Coronary artery (tissue), 2 donors: Measurements from ENCODE around the gene TCAF1.

ENCODE experiments used
- DNase-seq: peaks from one replicate; pipeline ENCODE4 v3.0.0-alpha.2; 2017; ENCODE audit warnings: low spot score
- H3K27ac ChIP-seq, 2 donors: fragments of 200-600 bp; sonication (generic); one replicate each; pipeline ENCODE4 v1.5.1; 2016 to 2019
- H3K4me3 ChIP-seq: fragments of 200-600 bp; sonication (generic); 2 replicates; pipeline ENCODE4 v1.5.1; 2016; ENCODE audit warnings: mild to moderate bottlenecking, moderate library complexity
- TF ChIP-seq, protein P1 (sequence below): fragments of 200-600 bp; sonication (generic); IDR thresholded peaks from one replicate; pipeline ENCODE4 v1.5.1; 2019; ENCODE audit warnings: antibody characterized with exemption

Gene TCAF1, protein sequence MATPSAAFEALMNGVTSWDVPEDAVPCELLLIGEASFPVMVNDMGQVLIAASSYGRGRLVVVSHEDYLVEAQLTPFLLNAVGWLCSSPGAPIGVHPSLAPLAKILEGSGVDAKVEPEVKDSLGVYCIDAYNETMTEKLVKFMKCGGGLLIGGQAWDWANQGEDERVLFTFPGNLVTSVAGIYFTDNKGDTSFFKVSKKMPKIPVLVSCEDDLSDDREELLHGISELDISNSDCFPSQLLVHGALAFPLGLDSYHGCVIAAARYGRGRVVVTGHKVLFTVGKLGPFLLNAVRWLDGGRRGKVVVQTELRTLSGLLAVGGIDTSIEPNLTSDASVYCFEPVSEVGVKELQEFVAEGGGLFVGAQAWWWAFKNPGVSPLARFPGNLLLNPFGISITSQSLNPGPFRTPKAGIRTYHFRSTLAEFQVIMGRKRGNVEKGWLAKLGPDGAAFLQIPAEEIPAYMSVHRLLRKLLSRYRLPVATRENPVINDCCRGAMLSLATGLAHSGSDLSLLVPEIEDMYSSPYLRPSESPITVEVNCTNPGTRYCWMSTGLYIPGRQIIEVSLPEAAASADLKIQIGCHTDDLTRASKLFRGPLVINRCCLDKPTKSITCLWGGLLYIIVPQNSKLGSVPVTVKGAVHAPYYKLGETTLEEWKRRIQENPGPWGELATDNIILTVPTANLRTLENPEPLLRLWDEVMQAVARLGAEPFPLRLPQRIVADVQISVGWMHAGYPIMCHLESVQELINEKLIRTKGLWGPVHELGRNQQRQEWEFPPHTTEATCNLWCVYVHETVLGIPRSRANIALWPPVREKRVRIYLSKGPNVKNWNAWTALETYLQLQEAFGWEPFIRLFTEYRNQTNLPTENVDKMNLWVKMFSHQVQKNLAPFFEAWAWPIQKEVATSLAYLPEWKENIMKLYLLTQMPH

DNA sequence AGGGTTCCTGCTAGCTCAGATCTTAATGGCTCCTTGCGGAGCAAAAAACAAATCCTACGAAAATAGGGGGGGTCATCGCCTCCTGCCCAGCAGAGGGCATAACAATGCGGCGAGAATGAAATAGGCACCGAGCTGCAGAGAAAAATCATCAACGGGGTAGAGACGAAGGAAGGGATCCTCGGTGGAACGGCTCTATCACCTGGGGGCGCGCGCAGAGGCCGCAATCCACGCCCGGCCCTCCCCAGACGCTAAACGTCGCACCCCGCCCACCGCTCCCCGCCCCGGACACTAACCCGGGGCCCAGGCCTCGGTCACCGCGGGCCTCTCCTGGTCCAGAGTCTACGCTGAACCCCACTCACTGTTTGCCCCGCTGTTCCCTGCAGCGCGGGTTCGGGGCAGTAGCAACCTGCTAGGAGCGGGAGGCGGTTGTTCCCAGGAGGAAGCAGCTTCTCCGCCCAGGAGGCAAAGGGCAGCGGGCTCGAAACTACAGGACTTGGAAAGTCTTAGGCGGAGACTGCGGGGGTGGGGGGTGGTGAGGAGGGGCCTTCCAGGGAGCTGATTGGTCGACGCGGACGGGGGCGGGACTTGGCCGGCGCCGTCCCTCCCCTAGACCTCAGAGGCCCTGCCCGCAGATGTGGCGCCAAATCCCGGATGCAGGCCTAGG is at the start of gene TCAF1:
Gene TCAF1, minus strand, starts transcription at position 509 of the 664 bp plus-strand sequence. CDS start 25,568 bp downstream, outside the sequence.
- peak within 1 kb of the TSS; percentile 96 for H3K4me3 ChIP-seq
- TF ChIP-seq, protein P1, sequence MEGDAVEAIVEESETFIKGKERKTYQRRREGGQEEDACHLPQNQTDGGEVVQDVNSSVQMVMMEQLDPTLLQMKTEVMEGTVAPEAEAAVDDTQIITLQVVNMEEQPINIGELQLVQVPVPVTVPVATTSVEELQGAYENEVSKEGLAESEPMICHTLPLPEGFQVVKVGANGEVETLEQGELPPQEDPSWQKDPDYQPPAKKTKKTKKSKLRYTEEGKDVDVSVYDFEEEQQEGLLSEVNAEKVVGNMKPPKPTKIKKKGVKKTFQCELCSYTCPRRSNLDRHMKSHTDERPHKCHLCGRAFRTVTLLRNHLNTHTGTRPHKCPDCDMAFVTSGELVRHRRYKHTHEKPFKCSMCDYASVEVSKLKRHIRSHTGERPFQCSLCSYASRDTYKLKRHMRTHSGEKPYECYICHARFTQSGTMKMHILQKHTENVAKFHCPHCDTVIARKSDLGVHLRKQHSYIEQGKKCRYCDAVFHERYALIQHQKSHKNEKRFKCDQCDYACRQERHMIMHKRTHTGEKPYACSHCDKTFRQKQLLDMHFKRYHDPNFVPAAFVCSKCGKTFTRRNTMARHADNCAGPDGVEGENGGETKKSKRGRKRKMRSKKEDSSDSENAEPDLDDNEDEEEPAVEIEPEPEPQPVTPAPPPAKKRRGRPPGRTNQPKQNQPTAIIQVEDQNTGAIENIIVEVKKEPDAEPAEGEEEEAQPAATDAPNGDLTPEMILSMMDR = no peak
- DNase-seq = peak; percentile 96
- peak within 1 kb of the TSS; percentile 93 to 97 for H3K27ac ChIP-seq

DNA sequence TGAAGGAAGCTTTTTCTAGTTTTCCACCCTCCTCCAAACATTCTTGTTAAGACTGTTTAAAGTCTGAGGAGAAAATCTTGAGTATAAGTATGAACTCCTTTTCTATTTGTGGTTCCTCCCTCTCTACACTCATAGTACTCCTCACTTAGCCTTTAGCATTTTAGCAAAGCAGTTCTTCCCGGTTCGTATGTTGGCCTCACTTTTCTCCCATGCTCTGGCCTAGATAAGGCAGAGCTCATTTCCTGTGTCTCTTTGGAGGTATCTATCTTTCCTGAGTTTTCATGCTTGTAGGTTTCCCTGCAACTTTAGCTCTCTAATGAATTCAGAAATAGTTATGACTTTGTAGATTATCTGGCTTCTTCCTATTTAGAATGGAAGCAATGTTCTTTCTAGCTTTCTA is 46.8 kb upstream of the TCAF1 start:
- no peak overlapping the region for H3K27ac ChIP-seq
- TF ChIP-seq, protein P1 = no peak
- no peak overlapping the region for H3K4me3 ChIP-seq
- no peak for DNase-seq

DNA sequence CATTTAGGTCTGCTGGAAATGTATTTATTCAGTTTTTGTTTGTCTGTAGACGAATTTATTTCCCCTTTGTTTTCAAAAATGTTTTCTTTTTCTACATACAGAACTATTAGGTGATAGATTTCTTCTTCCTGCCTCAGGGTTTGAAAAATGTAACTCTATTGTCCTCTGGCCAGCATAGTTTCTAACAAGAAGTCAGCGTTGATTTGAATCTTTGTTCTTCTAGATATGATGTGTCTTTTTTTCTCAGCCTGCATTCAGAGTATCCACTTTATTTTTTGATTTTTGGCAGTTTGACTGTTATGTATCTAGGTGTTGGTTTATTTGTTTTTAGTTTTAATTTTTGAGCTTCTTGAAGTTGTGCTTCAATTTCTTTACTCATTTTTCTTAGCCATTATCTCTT is 45.1 kb upstream of the TCAF1 start:
- TF ChIP-seq, protein P1 = no peak
- H3K4me3 ChIP-seq = no peak overlapping the region
- H3K27ac ChIP-seq = no peak overlapping the region
- DNase-seq = no peak

DNA sequence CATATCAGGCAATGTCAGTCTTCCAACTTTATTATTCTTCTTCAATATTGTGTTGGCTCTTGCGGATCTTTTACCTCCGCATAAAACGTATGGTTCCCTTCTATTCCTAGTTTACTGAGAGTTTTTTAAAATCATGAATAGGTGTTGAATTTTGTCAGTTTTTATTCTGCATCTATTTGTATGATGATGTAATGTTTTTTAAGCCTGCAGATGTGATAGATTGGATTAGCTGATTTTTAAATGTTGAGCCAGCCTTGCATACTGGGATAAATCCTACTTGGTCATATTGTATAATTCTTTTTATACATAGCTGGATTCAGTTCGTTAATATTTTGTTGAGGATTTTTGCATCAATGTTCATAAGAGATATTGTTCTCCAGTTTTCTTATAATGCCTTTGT is 43.4 kb upstream of the TCAF1 start:
- TF ChIP-seq, protein P1 = no peak

DNA sequence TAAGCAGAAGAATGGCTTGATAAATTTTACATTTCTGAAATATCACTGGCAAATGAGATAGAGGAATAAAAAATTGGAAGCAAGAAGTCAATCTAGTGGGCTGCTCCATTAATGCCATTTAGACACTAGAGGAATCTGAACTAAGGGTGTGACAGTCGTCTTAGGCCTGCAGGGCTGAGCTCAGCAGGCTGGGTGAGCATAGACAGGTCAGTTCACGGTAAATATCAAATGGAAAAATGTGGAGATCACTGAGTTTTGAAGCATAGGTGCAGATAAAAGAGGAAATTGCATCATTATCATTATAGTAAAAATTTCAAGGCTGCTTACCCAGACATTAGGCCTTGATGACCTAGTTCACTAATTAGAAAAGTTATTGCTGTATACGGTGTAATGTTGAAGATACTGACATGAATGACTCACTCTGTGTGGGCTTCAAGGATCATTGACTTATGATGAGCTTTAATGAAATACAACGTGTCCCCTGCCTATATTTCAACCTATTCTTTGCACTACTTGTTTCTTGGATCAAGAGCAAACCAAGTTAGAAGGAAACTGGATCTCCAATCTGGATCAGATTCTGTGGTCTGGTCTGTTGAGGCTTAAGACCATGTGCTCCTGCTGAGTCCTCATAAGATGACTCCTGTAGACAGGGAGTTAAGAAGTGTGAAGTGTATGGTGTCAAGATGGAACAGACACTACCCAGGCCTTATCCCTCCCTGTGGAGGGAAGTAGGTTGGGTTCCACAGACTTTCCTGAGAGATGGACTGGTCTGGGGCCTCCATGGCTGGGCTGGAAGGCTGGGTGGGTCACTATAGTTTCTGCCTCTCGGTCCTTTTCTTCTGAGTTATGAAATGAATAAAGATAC is 36.6 kb upstream of the TCAF1 start:
- no peak for DNase-seq
- TF ChIP-seq, protein P1 = no peak
- no peak overlapping the region for H3K27ac ChIP-seq

More for the DNA sequence above, 43.4 kb upstream of the TCAF1 start:
- no peak overlapping the region for H3K27ac ChIP-seq
- H3K4me3 ChIP-seq = no peak overlapping the region
- DNase-seq = no peak

More for the DNA sequence above, 36.6 kb upstream of the TCAF1 start:
- no peak overlapping the region for H3K4me3 ChIP-seq
